ENCODE measurements around the gene KAZN. TPM values are rescaled to one million over a fixed set of nuclear protein-coding genes. Genes with fewer than 3 reads are reported as not detected.

Gene KAZN
- polyA plus RNA-seq, 1 donor (not counting 4 experiments of a cell fraction or from before 2014, with no cell fraction given) = 5.9 TPM

DNA sequence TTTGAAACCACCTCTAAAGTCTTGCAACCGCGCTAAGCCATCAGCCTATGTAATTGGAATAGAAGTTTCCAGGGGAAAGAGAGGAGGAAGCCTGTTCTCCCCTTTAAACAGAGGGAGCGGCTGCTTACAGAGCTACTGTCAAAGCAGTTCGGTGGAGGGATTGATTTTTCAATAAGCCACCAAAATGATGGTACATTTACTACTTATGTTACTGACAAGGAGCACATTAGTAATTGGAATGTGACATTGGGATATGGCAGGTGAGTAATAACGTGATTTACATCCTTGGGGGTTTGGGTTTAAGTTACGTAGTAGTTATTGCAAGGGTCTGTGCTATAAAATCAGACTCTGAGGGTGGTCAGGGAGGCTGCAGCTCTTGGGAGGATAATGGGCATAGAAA lies 257.3 kb downstream of the KAZN start:
- Histone ChIP-seq H3K9me1 (ENCODE audit: control insufficient read depth, extremely low read depth, insufficient read depth, low read length) (no peaks in the 10 kb centered on the region), H4K20me1 (ENCODE audit: control insufficient read depth, extremely low read depth, insufficient read depth, low read length) (no peaks in the 10 kb centered on the region), H3K27me3 (ENCODE audit: control insufficient read depth, extremely low read depth, insufficient read depth, low read length) (no peaks in the 10 kb centered on the region), H3K36me3 (ENCODE audit: control insufficient read depth in 2 of 2, extremely low read depth in 1 of 2, insufficient read depth in 2 of 2, low read length in 2 of 2) (no peaks in the 10 kb centered on the region), H3K4me3 (ENCODE audit: control insufficient read depth in 2 of 3, extremely low read depth in 1 of 3, insufficient read depth in 2 of 3, low read depth in 1 of 3, low read length in 3 of 3) (no peak overlapping the region), H2AFZ (ENCODE audit: control insufficient read depth, low read length) (no peak overlapping the region), H3K27ac (ENCODE audit: control insufficient read depth, insufficient read depth, low read length) (no peak overlapping the region), H3K9ac (ENCODE audit: control insufficient read depth, extremely low read depth, insufficient read depth, low read length) (no peak overlapping the region), H3K4me2 (ENCODE audit: control insufficient read depth, extremely low read depth, insufficient read depth, low read depth, low read length) (no peak overlapping the region), H3K9me3 (ENCODE audit: control insufficient read depth, low read depth, low read length) (no peaks in the 10 kb centered on the region), H3K4me1 (ENCODE audit: control insufficient read depth, extremely low read depth, insufficient read depth, low read length) (no peaks in the 10 kb centered on the region), H3K79me2 (ENCODE audit: control insufficient read depth, insufficient read depth, low read length) (no peaks in the 10 kb centered on the region)
- FAIRE-seq (no peak), DNase-seq (ENCODE audit: low read depth, low spot score) (no peak)
- TF ChIP-seq CTCF (optimal IDR thresholded peaks at IDR 0.05 in 1 of 3, IDR thresholded peaks at IDR 0.05 in 1 of 3, conservative IDR thresholded peaks at IDR 0.05 in 1 of 3; ENCODE audit: extremely low read depth in 1 of 3, insufficient read depth in 2 of 3, low read length in 3 of 3) = no peak
- no peak for TF ChIP-seq EZH2 (IDR thresholded peaks at IDR 0.05; ENCODE audit: low read length)
- dilution Hi-C loops (cut with MboI; ENCODE audit: extremely low pct_ligation_motif_present, low sequenced_read_pairs) = no loop called here

GRCh38 chr1:14857436-14858195 lies 259.1 kb downstream of the KAZN start:
- no peaks in the 10 kb centered on the region for H3K27me3 ChIP-seq (ENCODE audit: control insufficient read depth, extremely low read depth, insufficient read depth, low read length)
- H2AFZ ChIP-seq (ENCODE audit: control insufficient read depth, low read length) = no peak overlapping the region
- no peak overlapping the region for H3K27ac ChIP-seq (ENCODE audit: control insufficient read depth, insufficient read depth, low read length)
- H3K9ac ChIP-seq (ENCODE audit: control insufficient read depth, extremely low read depth, insufficient read depth, low read length) = no peak overlapping the region
- H3K36me3 ChIP-seq (ENCODE audit: control insufficient read depth in 2 of 2, extremely low read depth in 1 of 2, insufficient read depth in 2 of 2, low read length in 2 of 2) = no peaks in the 10 kb centered on the region
- no peak for DNase-seq (ENCODE audit: low read depth, low spot score)
- H3K9me3 ChIP-seq (ENCODE audit: control insufficient read depth, low read depth, low read length) = no peaks in the 10 kb centered on the region
- TF ChIP-seq CTCF (optimal IDR thresholded peaks at IDR 0.05 in 1 of 3, IDR thresholded peaks at IDR 0.05 in 1 of 3, conservative IDR thresholded peaks at IDR 0.05 in 1 of 3; ENCODE audit: extremely low read depth in 1 of 3, insufficient read depth in 2 of 3, low read length in 3 of 3) (no peak), EZH2 (IDR thresholded peaks at IDR 0.05; ENCODE audit: low read length) (no peak)
- H3K79me2 ChIP-seq (ENCODE audit: control insufficient read depth, insufficient read depth, low read length) = no peaks in the 10 kb centered on the region
- no peak overlapping the region for H3K4me3 ChIP-seq (ENCODE audit: control insufficient read depth in 2 of 3, extremely low read depth in 1 of 3, insufficient read depth in 2 of 3, low read depth in 1 of 3, low read length in 3 of 3)
- H3K4me1 ChIP-seq (ENCODE audit: control insufficient read depth, extremely low read depth, insufficient read depth, low read length) = no peaks in the 10 kb centered on the region
- no peaks in the 10 kb centered on the region for H3K9me1 ChIP-seq (ENCODE audit: control insufficient read depth, extremely low read depth, insufficient read depth, low read length)
- no peak for FAIRE-seq
- no peaks in the 10 kb centered on the region for H4K20me1 ChIP-seq (ENCODE audit: control insufficient read depth, extremely low read depth, insufficient read depth, low read length)
- dilution Hi-C loops (cut with MboI; ENCODE audit: extremely low pct_ligation_motif_present, low sequenced_read_pairs) = no loop called here
- no peak overlapping the region for H3K4me2 ChIP-seq (ENCODE audit: control insufficient read depth, extremely low read depth, insufficient read depth, low read depth, low read length)
